Testis (tissue), 2 donors: ENCODE data around the gene CDYL2.

ENCODE experiments used
- POLR2A ChIP-seq: fragments of 450-650 bp; IDR thresholded peaks from one replicate; pipeline ENCODE4 v1.6.1; 2017; ENCODE audit warnings: antibody characterized with exemption, mild to moderate bottlenecking, moderate library complexity
- TF ChIP-seq, protein P1 (sequence below), 3 experiments: fragments of 450-650 bp in 2 of 3; fragments of 200-600 bp in 1 of 3; sonication (generic) in 1 of 3; IDR thresholded peaks; one replicate each; pipeline ENCODE4 v1.5.1; 2016 to 2019; ENCODE audit warnings: antibody characterized with exemption in 3 of 3, mild to moderate bottlenecking in 2 of 3, moderate library complexity in 1 of 3

DNA sequence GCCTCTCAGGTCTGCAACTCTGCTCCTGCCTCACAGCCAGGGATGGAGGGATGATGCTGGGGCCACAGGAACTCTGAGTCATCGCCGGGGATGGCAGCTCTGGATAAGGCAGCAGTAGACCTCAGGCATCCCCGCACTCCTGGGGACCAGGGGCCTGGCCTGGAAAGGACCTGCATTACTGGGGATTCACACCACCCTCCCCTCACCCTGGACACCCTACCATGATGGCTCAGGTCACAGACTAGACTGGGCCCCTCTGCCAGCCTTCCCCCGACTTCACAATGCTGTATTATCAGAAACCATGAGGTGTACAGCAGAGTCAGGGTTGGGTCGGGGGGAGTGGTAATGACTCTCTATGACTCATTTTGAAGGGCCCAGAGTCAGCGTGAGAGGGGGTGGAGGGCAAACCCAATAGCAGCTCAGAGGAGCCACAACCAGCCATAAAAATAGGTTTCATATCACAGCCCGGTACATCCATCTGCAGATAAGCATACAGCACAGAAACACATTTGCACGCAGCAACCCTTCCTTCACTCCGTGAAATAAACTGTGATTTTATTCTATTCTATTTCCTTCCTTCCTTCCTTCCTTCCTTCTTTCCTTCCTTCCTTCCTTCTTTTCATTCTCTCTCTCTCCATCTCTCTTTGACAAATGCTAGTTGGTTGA lies 234.8 kb downstream of the CDYL2 start:
- no peak for TF ChIP-seq POLR2A
- TF ChIP-seq, protein P1, sequence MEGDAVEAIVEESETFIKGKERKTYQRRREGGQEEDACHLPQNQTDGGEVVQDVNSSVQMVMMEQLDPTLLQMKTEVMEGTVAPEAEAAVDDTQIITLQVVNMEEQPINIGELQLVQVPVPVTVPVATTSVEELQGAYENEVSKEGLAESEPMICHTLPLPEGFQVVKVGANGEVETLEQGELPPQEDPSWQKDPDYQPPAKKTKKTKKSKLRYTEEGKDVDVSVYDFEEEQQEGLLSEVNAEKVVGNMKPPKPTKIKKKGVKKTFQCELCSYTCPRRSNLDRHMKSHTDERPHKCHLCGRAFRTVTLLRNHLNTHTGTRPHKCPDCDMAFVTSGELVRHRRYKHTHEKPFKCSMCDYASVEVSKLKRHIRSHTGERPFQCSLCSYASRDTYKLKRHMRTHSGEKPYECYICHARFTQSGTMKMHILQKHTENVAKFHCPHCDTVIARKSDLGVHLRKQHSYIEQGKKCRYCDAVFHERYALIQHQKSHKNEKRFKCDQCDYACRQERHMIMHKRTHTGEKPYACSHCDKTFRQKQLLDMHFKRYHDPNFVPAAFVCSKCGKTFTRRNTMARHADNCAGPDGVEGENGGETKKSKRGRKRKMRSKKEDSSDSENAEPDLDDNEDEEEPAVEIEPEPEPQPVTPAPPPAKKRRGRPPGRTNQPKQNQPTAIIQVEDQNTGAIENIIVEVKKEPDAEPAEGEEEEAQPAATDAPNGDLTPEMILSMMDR (IDR thresholded peaks at IDR 0.05) = no peak
